WTC11 (cell line): Measurements from ENCODE around the gene SIGLEC14.

Experiments used
- CTCF ChIP-seq: fragments of 200-600 bp; IDR thresholded peaks from 2 replicates; pipeline ENCODE4 v1.8.0; 2022; ENCODE audit warnings: antibody characterized with exemption
- FOXJ3 ChIP-seq: sonication (generic); formaldehyde crosslinking; IDR thresholded peaks from 2 replicates; pipeline ENCODE4 v1.9.0; 2021; ENCODE audit warnings: missing genetic modification reagents, mild to moderate bottlenecking, borderline replicate concordance
- IRF2 ChIP-seq: sonication (generic); formaldehyde crosslinking; IDR thresholded peaks from 2 replicates; pipeline ENCODE4 v1.8.0; 2022; ENCODE audit warnings: low read depth, missing genetic modification reagents, borderline replicate concordance
- KAT7 ChIP-seq: sonication (generic); formaldehyde crosslinking; IDR thresholded peaks from 2 replicates; pipeline ENCODE4 v1.8.1; 2023; ENCODE audit warnings: missing genetic modification reagents, mild to moderate bottlenecking, borderline replicate concordance
- MLX ChIP-seq: sonication (generic); formaldehyde crosslinking; IDR thresholded peaks from 2 replicates; pipeline ENCODE4 v1.8.1; 2023; ENCODE audit warnings: mild to moderate bottlenecking, missing genetic modification reagents, moderate library complexity
- RELA ChIP-seq: sonication (generic); formaldehyde crosslinking; IDR thresholded peaks from 2 replicates; pipeline ENCODE4 v1.8.1; 2022; ENCODE audit warnings: missing genetic modification reagents, mild to moderate bottlenecking, borderline replicate concordance
- ZBTB21 ChIP-seq: sonication (generic); formaldehyde crosslinking; IDR thresholded peaks from 2 replicates; pipeline ENCODE4 v1.8.1; 2023; ENCODE audit warnings: mild to moderate bottlenecking, missing genetic modification reagents, borderline replicate concordance
- ZNF281 ChIP-seq: sonication (generic); formaldehyde crosslinking; IDR thresholded peaks from 2 replicates; pipeline ENCODE4 v1.8.0; 2023; ENCODE audit warnings: mild to moderate bottlenecking, missing genetic modification reagents
- TF ChIP-seq, protein P1 (sequence below): sonication (generic); formaldehyde crosslinking; IDR thresholded peaks from 2 replicates; pipeline ENCODE4 v1.8.0; 2022; ENCODE audit warnings: missing genetic modification reagents
- TF ChIP-seq, protein P2 (sequence below): sonication (generic); formaldehyde crosslinking; conservative IDR thresholded peaks from 2 replicates; pipeline ENCODE4 v1.8.1; 2022; ENCODE audit warnings: mild to moderate bottlenecking, missing genetic modification reagents

DNA sequence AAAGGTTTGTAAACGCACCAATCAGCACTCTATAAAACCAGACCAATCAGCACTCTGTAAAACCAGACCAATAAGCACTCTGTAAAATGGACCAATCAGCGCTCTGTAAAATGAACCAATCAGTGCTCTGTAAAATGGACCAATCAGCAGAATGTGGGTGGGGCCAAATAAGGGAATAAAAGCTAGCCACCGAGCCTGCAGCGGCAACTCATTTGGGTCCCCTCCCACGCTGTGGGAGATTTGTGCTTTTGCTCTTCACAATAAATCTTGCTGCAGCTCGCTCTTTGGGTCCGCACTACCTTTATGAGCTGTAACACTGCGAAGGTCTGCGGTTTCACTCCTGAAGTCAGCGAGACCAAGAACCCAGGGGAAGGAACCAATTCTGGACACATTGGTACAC, 47.5 kb downstream of the SIGLEC14 start:
- TF ChIP-seq CTCF (no peak), ZBTB21 (CRISPR knock-in tag) (no peak), IRF2 (CRISPR knock-in tag) (no peak), RELA (CRISPR knock-in tag) (no peak), ZNF281 (CRISPR knock-in tag) (no peak), FOXJ3 (no peak), KAT7 (CRISPR knock-in tag) (no peak), MLX (CRISPR knock-in tag) (no peak)
- TF ChIP-seq, protein P1, sequence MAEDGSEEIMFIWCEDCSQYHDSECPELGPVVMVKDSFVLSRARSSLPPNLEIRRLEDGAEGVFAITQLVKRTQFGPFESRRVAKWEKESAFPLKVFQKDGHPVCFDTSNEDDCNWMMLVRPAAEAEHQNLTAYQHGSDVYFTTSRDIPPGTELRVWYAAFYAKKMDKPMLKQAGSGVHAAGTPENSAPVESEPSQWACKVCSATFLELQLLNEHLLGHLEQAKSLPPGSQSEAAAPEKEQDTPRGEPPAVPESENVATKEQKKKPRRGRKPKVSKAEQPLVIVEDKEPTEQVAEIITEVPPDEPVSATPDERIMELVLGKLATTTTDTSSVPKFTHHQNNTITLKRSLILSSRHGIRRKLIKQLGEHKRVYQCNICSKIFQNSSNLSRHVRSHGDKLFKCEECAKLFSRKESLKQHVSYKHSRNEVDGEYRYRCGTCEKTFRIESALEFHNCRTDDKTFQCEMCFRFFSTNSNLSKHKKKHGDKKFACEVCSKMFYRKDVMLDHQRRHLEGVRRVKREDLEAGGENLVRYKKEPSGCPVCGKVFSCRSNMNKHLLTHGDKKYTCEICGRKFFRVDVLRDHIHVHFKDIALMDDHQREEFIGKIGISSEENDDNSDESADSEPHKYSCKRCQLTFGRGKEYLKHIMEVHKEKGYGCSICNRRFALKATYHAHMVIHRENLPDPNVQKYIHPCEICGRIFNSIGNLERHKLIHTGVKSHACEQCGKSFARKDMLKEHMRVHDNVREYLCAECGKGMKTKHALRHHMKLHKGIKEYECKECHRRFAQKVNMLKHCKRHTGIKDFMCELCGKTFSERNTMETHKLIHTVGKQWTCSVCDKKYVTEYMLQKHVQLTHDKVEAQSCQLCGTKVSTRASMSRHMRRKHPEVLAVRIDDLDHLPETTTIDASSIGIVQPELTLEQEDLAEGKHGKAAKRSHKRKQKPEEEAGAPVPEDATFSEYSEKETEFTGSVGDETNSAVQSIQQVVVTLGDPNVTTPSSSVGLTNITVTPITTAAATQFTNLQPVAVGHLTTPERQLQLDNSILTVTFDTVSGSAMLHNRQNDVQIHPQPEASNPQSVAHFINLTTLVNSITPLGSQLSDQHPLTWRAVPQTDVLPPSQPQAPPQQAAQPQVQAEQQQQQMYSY (CRISPR knock-in tag), result no peak
- TF ChIP-seq, protein P2, sequence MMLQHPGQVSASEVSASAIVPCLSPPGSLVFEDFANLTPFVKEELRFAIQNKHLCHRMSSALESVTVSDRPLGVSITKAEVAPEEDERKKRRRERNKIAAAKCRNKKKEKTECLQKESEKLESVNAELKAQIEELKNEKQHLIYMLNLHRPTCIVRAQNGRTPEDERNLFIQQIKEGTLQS, result no peak
